B cell (primary cell): ENCODE results near the gene BEAN1. TPM values are rescaled to one million over a fixed set of nuclear protein-coding genes. Genes with fewer than 3 reads are reported as not detected.

Experiments used
- ATAC-seq: fragments of 200-7000 bp; cut with Tn5 transposase; one replicate; pipeline ENCODE4 v1.10.0; 2021; ENCODE audit warnings: low read depth, mild to moderate bottlenecking, moderate number of reproducible peaks, moderate library complexity
- CTCF ChIA-PET: fragments of 350-600 bp; sonication (Branson Sonifier 250); formaldehyde crosslinking; loops from one replicate; lab custom pipeline; 2021; ENCODE audit warnings: antibody characterized with exemption, inconsistent platforms; lab: Charles Lee
- POLR2A ChIA-PET: fragments of 350-600 bp; sonication (Branson Sonifier 250); formaldehyde crosslinking; loops from one replicate; lab custom pipeline; 2021; ENCODE audit warnings: antibody characterized with exemption; lab: Charles Lee
- DNase-seq: peaks from one replicate; pipeline ENCODE4 v3.0.0; 2013
- H2AFZ ChIP-seq: 2 replicates; pipeline ENCODE4 v1.6.1; 2012; ENCODE audit warnings: mild to moderate bottlenecking, low read depth, low read length; ENCODE audit not compliant: insufficient read depth, poor library complexity, severe bottlenecking
- H3K27ac ChIP-seq, 2 donors: 1 replicate in 1 of 2; 2 replicates in 1 of 2; pipeline ENCODE4 v1.5.1; 2012 to 2013; ENCODE audit warnings: low read length in 2 of 2, mild to moderate bottlenecking in 2 of 2, moderate library complexity in 1 of 2
- H3K27me3 ChIP-seq, 4 experiments: fragments of 200-600 bp in 1 of 4; sonication (generic) in 1 of 4; replicated peaks in 1 of 4; 1 replicate in 2 of 4; 2 replicates in 2 of 4; pipeline versions ENCODE4 v1.6.1 to v1.7.0; 2013 to 2016; ENCODE audit warnings: low read length in 3 of 4, mild to moderate bottlenecking in 2 of 4, mixed read lengths in 1 of 4, moderate library complexity in 1 of 4; ENCODE audit not compliant: insufficient read depth in 4 of 4, control insufficient read depth in 3 of 4; ENCODE audit errors: control extremely low read depth in 1 of 4
- H3K36me3 ChIP-seq, 2 experiments: replicated peaks in 1 of 2; 1 replicate in 1 of 2; 2 replicates in 1 of 2; pipeline versions ENCODE4 v1.6.1 to v1.7.1; 2013; ENCODE audit warnings: low read length in 1 of 2; ENCODE audit not compliant: insufficient read depth in 2 of 2, control insufficient read depth in 1 of 2; ENCODE audit errors: control extremely low read depth in 1 of 2, extremely low read depth in 1 of 2
- H3K4me1 ChIP-seq, 2 donors: fragments of 200-600 bp in 1 of 2; sonication (generic) in 1 of 2; 1 replicate in 1 of 2; 2 replicates in 1 of 2; pipeline versions ENCODE4 v1.5.1 to v1.6.1; 2013 to 2017; ENCODE audit warnings: low read length in 2 of 2; ENCODE audit not compliant: control insufficient read depth in 2 of 2, insufficient read depth in 2 of 2
- H3K4me2 ChIP-seq: replicated peaks from 2 replicates; pipeline ENCODE3; 2012; ENCODE audit warnings: mild to moderate bottlenecking, low read depth, low read length; ENCODE audit not compliant: poor library complexity, severe bottlenecking
- H3K4me3 ChIP-seq, 5 experiments: fragments of 200-600 bp in 1 of 5; sonication (generic) in 1 of 5; 1 replicate in 3 of 5; 2 replicates in 2 of 5; pipeline versions ENCODE4 v1.5.1 to v1.7.0; 2011 to 2016; ENCODE audit warnings: low read length in 4 of 5, mild to moderate bottlenecking in 4 of 5, low read depth in 2 of 5, control low read depth in 1 of 5, moderate library complexity in 1 of 5; ENCODE audit not compliant: insufficient read depth in 1 of 5; ENCODE audit errors: control extremely low read depth in 1 of 5, extremely low read depth in 1 of 5
- H3K79me2 ChIP-seq: fragments of 200-600 bp; sonication (generic); one replicate; pipeline ENCODE4 v1.6.0; 2016; ENCODE audit warnings: low read length; ENCODE audit not compliant: control insufficient read depth, insufficient read depth
- H3K9ac ChIP-seq: fragments of 200-600 bp; sonication (generic); 2 replicates; pipeline ENCODE4 v1.6.1; 2017; ENCODE audit warnings: mild to moderate bottlenecking, low read length, moderate library complexity
- H3K9me3 ChIP-seq, 3 donors: one replicate each; pipeline versions ENCODE4 v1.6.1 to v1.7.1; 2013; ENCODE audit warnings: low read length in 2 of 3; ENCODE audit not compliant: control insufficient read depth in 2 of 3, insufficient read depth in 1 of 3; ENCODE audit errors: control extremely low read depth in 1 of 3
- H4K20me1 ChIP-seq: 2 replicates; pipeline ENCODE4 v1.6.0; 2012; ENCODE audit warnings: mild to moderate bottlenecking, low read length; ENCODE audit not compliant: insufficient read depth, control insufficient read depth, poor library complexity, severe bottlenecking
- H3K27ac Mint-ChIP-seq: one replicate; pipeline ENCODE4 v1.8.0; 2021; ENCODE audit warnings: mixed read lengths
- H3K27me3 Mint-ChIP-seq: one replicate; pipeline ENCODE4 v1.8.0; 2021; ENCODE audit warnings: mixed read lengths
- H3K4me1 Mint-ChIP-seq: one replicate; pipeline ENCODE4 v1.8.0; 2021; ENCODE audit warnings: mixed read lengths
- H3K4me3 Mint-ChIP-seq: one replicate; pipeline ENCODE4 v1.8.0; 2021; ENCODE audit warnings: mixed read lengths
- H3K9me3 Mint-ChIP-seq: one replicate; pipeline ENCODE4 v1.8.0; 2022; ENCODE audit warnings: mixed read lengths; ENCODE audit not compliant: insufficient read depth
- EZH2 ChIP-seq: IDR thresholded peaks from 2 replicates; pipeline ENCODE4 v1.6.1; 2012; ENCODE audit warnings: borderline replicate concordance, low read depth, mild to moderate bottlenecking, moderate library complexity, low read length; ENCODE audit not compliant: insufficient read depth, poor library complexity, severe bottlenecking
- WGBS: methylation state at CpG from one replicate; pipeline ENCODE4 v1.1.5; 2013; ENCODE audit warnings: missing lambda C conversion rate; ENCODE audit not compliant: insufficient coverage; 5-methylcytosine and 5-hydroxymethylcytosine counted together
- intact Hi-C: fragments of 100-400 bp; cut with micrococcal nuclease; formaldehyde crosslinking; loops from one replicate; pipeline ENCODE4 v1.10.0; 2022
- polyA plus RNA-seq: library from polyadenylated mRNA; depleted of rRNA; stranded (reverse); fragments of >200 nt; gene quantifications from 2 replicates; pipeline ENCODE4 v1.2.3, GENCODE V29; 2012
- total RNA-seq, 2 donors: library from RNA; stranded (reverse); fragments of 120-200 nt in 1 of 2; gene quantifications; 1 replicate in 1 of 2; 2 replicates in 1 of 2; pipeline versions ENCODE4 v1.2.3 to v1.2.4, GENCODE V29; 2013 to 2022
- TF ChIP-seq, protein P1 (sequence below): fragments of 200-600 bp; IDR thresholded peaks from one replicate; pipeline ENCODE4 v1.8.0; 2022; ENCODE audit warnings: antibody characterized with exemption, mild to moderate bottlenecking

BEAN1 gene
- total and polyA plus RNA-seq, 2 donors (not counting 1 experiment from before 2014, with no cell fraction given): not detected

DNA sequence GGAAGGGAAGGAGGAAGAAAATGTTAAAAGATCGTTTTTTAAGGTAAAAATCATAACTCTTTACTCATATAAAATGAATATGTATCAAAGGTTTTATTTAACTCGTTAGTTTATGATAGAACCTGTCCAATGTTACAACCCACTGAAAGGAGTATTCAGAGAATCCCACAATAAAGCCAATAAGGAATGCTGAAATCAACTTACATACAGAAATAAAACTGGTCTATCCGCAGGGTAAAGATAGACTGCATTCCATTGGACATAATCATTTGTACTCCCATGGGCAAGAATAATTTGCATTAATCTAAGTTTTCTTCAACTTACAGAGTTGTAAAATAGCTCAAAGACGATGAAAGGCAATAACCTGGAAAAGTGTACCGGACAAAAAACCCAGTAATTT is 17.9 kb upstream of the BEAN1 start:
- Histone ChIP-seq H3K4me2 (no peak overlapping the region), H3K4me3 (no peak overlapping the region), H4K20me1 (no peaks in the 10 kb centered on the region), H3K79me2 (no peaks in the 10 kb centered on the region), H2AFZ (no peak overlapping the region), H3K4me1 (peaks cover 16 to 18% of the 10 kb centered on the region in 2 donors), H3K27me3 (peaks cover 0 to 22% (median 17%) of the 10 kb centered on the region in 4 experiments), H3K27ac (no peak overlapping the region), H3K9ac (no peak overlapping the region), H3K36me3 (no peaks in the 10 kb centered on the region), H3K9me3 (peaks cover 0 to 4% (median 0%) of the 10 kb centered on the region in 3 donors)
- Mint-ChIP-seq H3K27me3 (peaks cover 49% of the 10 kb centered on the region), H3K27ac (no peak overlapping the region), H3K9me3 (no peaks in the 10 kb centered on the region), H3K4me3 (no peak overlapping the region), H3K4me1 (peaks cover 14% of the 10 kb centered on the region)
- no peak for TF ChIP-seq EZH2
- TF ChIP-seq, protein P1, sequence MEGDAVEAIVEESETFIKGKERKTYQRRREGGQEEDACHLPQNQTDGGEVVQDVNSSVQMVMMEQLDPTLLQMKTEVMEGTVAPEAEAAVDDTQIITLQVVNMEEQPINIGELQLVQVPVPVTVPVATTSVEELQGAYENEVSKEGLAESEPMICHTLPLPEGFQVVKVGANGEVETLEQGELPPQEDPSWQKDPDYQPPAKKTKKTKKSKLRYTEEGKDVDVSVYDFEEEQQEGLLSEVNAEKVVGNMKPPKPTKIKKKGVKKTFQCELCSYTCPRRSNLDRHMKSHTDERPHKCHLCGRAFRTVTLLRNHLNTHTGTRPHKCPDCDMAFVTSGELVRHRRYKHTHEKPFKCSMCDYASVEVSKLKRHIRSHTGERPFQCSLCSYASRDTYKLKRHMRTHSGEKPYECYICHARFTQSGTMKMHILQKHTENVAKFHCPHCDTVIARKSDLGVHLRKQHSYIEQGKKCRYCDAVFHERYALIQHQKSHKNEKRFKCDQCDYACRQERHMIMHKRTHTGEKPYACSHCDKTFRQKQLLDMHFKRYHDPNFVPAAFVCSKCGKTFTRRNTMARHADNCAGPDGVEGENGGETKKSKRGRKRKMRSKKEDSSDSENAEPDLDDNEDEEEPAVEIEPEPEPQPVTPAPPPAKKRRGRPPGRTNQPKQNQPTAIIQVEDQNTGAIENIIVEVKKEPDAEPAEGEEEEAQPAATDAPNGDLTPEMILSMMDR: no peak
- WGBS: no CpG with 5 or more reads among the region's 5 CpGs
- CTCF ChIA-PET: interaction anchor here (0.7 to 5.3 kb wide), 6 partner anchors 9 to 461 kb away, joined by 3 to 71 read pairs (median 5); no protein-coding TSS in a partner anchor
- DNase-seq (no peak), ATAC-seq (no peak)
- intact Hi-C loops: no loop called here
- POLR2A ChIA-PET: interaction anchor here (0.7 kb wide), 1 partner anchor 17 kb away, joined by 4 read pairs; no protein-coding TSS in a partner anchor

GRCh38 chr16:66412182-66412581 is 14.9 kb upstream of the BEAN1 start:
- peaks cover 2% of the 10 kb centered on the region for H3K9me3 Mint-ChIP-seq
- Histone ChIP-seq H3K4me2 (no peak overlapping the region), H3K79me2 (no peaks in the 10 kb centered on the region), H3K9me3 (peaks cover 0 to 11% (median 4%) of the 10 kb centered on the region in 3 donors), H3K27me3 (peaks cover 0 to 8% (median 4%) of the 10 kb centered on the region in 4 experiments), H4K20me1 (no peaks in the 10 kb centered on the region), H2AFZ (no peak overlapping the region), H3K36me3 (no peaks in the 10 kb centered on the region), H3K27ac (no peak overlapping the region), H3K9ac (no peak overlapping the region), H3K4me1 (peaks cover 4 to 9% of the 10 kb centered on the region in 2 donors), H3K4me3 (no peak overlapping the region)
- TF ChIP-seq EZH2: no peak
- TF ChIP-seq, protein P1: no peak
- peaks cover 12% of the 10 kb centered on the region for H3K4me1 Mint-ChIP-seq
- peaks cover 27% of the 10 kb centered on the region for H3K27me3 Mint-ChIP-seq
- ChIA-PET CTCF (interaction anchor here (0.6 kb wide), 1 partner anchor 93 kb away, joined by 3 read pairs; no protein-coding TSS in a partner anchor), POLR2A (no interaction called here)
- DNase-seq (no peak), ATAC-seq (no peak)
- intact Hi-C loops: no loop called here
- H3K27ac Mint-ChIP-seq: no peak overlapping the region
- no peak overlapping the region for H3K4me3 Mint-ChIP-seq
